OCI-LY1 (cell line): ENCODE measurements around the gene IL18BP.

Source experiments
- CTCF ChIP-seq: fragments of 200-600 bp; sonication (generic), shearing (Covaris generic); IDR thresholded peaks from 2 replicates; pipeline ENCODE4 v1.5.1; 2017; ENCODE audit warnings: mild to moderate bottlenecking, antibody characterized with exemption, low read length, moderate library complexity, mixed read lengths
- EZH2 ChIP-seq: fragments of 200-600 bp; sonication (generic), shearing (Covaris generic); IDR thresholded peaks from 2 replicates; pipeline ENCODE4 v1.8.0; 2017; ENCODE audit warnings: borderline replicate concordance, mixed run types, mild to moderate bottlenecking, antibody characterized with exemption, low read length, moderate library complexity, mixed read lengths

GRCh38 chr11:71998649-71999310 lies at the start of gene IL18BP:
- TF ChIP-seq EZH2 (no peak), CTCF (no peak)
